Suppressor macrophage treated with lipopolysaccharide for 4 hours (primary cell): ENCODE measurements around the gene TIMM8B.
"Not testable (repeated sequence)": the region's sequence is repeated elsewhere in the genome, so short reads cannot be mapped to it uniquely, and the experiment has no call there.

Experiments used
- DNase-seq: peaks from one replicate; pipeline ENCODE4 v3.0.0-alpha.2; 2020

The TIMM8B gene

DNA sequence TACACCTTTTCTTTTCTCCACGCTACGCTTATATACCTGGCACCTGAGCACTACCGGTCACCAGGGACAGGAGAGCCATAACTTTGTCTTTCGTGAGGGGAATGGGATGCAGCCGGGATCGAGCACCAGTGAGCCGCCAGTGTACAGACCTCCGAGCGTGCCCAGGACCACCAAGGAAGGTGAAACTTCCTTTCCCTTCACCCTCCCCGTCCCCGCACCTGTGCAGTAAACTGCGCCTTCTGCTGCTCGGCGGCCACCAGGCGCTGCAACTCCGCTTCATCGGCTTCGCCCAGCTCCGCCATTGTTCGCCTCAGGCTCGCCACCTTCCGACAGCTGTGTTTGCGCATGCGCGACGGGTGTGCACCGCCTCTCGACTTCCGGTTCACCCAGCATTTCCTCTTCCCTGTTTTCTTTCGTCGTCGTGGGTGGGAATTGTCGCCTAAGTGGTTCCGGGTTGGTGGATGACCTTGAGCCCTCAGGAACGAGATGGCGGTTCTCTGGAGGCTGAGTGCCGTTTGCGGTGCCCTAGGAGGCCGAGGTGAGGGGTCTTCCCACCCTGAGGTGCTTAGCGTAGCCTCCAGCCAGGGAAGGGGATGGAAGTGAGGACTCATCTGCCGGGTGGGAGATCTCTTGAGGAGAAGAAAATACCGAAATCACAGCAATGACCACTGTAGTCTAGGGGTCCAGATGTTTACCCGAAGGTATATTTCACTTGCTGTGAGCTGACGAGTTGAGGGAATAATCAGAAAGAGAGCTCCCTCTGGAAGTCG, at the start of gene TIMM8B, which contains the start of gene SDHD:
Gene TIMM8B (minus strand): TSS at position 335 of the 770 bp plus-strand sequence. CDS start 33 bp downstream, at position 302.
Gene SDHD (plus strand): TSS at position 452 of the 770 bp plus-strand sequence. CDS start 35 bp downstream, at position 487.
- DNase-seq = peak; percentile 99

DNA sequence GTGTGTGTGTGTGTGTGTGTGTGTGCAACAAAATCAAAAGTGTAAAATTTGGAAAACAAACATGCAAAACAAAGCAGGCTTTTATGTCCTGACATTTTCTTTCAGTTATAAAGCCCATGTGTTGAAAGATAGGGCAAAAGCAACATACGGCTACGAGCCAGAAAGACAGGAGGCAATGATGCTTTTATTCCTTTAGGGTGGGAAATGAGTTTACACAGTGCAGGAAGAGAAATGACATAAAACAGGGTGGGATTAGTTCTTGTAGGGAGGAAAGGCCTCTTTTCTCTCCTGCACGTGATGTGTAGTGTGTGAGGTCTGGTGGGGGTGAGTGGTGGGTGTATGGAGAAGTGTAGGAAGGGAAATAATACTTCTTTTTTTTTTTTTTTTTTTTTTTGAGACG, 47.9 kb upstream of the TIMM8B start:
- DNase-seq = no peak

DNA sequence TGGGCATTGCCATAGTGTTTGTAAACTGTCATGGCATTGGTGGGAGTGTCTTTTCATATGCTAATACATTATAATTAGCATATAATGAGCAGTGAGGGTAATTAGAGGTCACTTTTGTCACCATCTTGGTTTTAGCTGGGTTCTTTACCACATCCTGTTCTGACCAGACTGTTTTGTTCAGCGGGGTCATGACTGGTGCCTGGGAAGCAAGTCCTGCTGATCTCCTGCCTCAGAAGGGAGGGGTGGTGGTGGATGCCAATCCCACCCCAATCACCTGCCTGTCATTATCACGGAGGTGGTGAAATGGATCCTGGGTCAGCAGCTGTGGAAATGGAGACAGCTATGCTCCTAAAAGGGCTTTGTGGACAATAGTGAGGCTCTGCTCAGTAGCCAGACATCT, 46.2 kb upstream of the TIMM8B start:
- DNase-seq = no peak

GRCh38 chr11:112129656-112130055, 43.1 kb upstream of the TIMM8B start:
- DNase-seq = peak; percentile 79

DNA sequence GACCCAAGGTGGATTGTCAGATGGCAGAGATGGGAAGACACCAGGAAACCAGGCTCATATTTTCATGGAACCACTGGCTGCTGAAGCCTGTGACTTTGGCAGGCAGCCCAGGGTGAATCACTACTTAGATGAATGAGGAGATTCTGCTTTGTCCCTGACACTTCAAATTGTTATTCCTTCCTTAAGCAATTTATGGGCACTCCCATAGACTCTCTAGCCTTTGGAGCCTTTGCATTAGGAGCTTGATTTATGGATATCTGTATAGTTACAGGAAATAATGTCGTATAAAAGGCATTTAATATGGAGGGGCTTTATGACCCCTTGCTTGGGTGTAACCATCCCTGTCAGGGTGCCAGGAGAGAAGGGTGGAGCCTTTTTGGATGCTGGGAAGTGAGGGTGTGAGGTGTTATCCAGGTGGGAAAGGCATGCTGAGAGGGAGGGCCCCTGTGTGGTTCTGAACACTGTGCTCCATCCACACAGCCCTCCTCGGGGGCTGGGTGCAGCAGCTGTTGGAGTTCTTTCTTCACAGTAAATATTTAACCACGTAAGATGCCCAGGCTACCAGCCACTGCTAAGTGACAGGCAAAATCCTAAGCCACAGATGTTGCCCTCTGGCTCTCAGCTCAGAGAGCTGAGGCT, 42.0 kb upstream of the TIMM8B start:
- DNase-seq = peak; percentile 62

- DNase-seq = no peak
These were observed 40.5 kb upstream of the TIMM8B start for GRCh38 chr11:112127056-112127455.

- no peak for DNase-seq
These were observed 36.6 kb upstream of the TIMM8B start for GRCh38 chr11:112123129-112123528.

- DNase-seq = peak; percentile 82
These were observed 35.5 kb upstream of the TIMM8B start for GRCh38 chr11:112121981-112122615.

GRCh38 chr11:112118176-112118575, 31.6 kb upstream of the TIMM8B start:
- DNase-seq = no peak

- no peak for DNase-seq
These were observed 28.8 kb upstream of the TIMM8B start for GRCh38 chr11:112115386-112115785.

GRCh38 chr11:112114460-112114859, 27.9 kb upstream of the TIMM8B start:
- no peak for DNase-seq

- DNase-seq = peak; percentile 81
These were observed 27.2 kb upstream of the TIMM8B start for GRCh38 chr11:112113539-112114457.

DNA sequence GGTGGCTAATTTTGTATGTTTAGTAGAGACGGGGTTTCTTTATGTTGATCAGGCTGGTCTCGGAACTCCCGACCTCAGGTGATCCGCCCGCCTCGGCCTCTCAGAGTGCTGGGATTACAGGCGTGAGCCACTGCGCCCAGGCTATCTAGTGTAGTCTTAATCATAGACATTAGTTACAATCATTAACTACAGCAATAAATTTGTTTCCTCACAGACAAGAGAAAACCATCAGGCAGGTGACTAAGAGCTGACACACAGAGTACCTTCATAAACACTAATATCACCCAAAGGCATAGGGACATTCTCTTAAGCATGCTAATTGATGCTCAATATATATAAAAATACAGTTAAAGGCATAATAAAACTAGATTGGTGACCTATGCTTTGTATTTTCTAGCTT, 19.5 kb upstream of the TIMM8B start:
- no peak for DNase-seq

GRCh38 chr11:112103446-112103845, 16.9 kb upstream of the TIMM8B start:
- peak; percentile 84 for DNase-seq

GRCh38 chr11:112100462-112100861, 13.9 kb upstream of the TIMM8B start:
- DNase-seq = no peak

GRCh38 chr11:112097734-112098528, 11.4 kb upstream of the TIMM8B start:
- no peak for DNase-seq

DNA sequence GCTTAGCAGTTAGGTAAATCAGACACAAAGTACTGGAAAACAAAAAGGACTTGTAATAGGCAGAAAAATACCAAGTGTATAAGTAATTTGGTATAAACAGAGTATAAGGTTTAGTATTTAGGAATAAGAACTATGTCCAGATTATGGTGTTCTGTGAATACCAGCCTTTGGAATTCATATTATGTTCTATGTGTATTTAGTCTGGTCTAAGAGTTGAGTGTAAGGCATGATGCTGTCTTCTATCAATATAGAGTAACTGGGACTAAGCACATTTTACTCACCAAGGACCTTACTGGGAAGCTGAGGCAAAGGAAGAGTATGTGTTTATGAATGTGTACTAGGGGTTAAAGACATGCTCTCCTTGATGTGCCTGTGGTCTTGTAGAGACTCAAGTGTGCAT, 9.6 kb upstream of the TIMM8B start:
- no peak for DNase-seq

- not testable (repeated sequence) for DNase-seq
These were observed 8.7 kb upstream of the TIMM8B start for GRCh38 chr11:112095302-112095701.

DNA sequence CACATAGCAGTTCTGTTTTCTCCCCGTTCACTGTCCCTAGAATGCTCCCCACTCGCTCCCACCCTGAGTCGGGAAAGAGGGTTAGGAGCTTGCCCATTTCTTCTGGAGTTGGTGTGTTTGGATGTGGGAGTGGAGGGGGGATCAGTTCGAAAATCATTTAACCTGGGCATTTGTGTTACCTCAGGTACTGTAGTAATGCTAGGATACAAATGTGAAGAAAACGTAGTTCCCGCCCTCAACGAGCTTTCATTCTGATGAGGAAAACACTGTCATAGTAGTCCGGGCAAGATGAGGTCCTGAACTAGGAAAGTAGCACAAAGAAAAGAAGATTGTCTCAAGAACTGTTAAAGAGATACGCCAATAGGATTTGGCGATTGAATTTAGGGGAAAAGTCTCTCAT, 656 bp upstream of the TIMM8B start:
- DNase-seq = no peak

DNA sequence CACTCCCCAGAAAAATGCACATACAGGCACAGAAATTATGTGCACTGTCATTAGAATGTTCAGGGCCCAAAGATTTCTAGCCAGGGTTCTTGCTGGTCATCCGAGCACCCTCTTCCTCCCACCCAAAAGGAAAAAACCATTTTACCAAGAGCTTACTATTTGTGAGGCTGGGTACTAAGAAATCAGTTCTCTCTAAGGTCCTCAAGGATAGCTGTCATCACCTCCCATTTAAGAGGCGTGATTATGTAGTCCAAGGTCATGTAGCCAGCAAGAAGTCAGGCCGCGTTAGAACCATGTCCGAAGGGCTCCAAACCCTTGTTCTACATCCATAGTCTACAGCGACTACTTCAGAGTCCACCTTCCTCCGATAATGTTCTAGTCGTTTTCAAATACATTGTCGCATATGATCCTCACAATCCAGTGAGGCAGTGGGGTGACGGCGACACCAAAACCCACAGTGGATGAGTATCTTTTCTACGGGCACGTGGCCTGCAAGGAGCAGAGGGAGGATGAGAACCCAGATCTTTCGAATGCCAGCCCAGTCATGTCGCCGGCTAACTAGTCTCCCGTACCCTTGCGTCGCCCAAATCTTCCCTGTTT, 634 bp downstream of the TIMM8B start:
- peak; percentile 67 for DNase-seq

DNA sequence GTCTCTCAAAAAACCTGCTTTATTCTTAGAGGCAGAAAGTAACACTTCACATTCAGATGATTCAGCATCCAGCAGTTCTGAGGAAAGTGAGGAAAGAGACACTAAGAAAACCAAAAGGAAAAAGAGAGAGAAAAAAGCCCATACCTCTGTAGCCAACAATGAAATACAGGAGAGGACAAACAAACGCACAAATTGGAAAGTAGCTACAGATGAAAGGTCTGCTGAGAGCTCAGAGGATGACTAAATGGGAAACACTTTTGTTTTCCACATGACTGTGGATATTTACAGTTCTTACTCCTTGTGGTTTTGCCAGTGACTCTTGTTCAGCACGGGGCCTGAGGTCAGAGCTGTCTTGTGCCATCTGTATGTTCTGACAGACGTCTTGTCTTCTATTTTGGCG, 3.8 kb downstream of the TIMM8B start:
- DNase-seq = peak; percentile 80
